GM12891 (cell line): ENCODE results near the gene TRPM3.

Experiments used
- DNase-seq: peaks from one replicate; pipeline ENCODE4 v3.0.0; 2011; ENCODE audit warnings: low spot score; ENCODE audit not compliant: insufficient read length
- FAIRE-seq: peaks from 2 replicates; lab custom pipeline; 2011; peaks lifted over from hg19 to GRCh38; lab: Jason Lieb, UNC
- PAX5 ChIP-seq: IDR thresholded peaks from 2 replicates; pipeline ENCODE4 v1.6.1; 2011; ENCODE audit warnings: low read length, moderate library complexity, mild to moderate bottlenecking; ENCODE audit not compliant: insufficient read depth, severe bottlenecking
- POLR2A ChIP-seq: IDR thresholded peaks from 2 replicates; pipeline ENCODE4 v1.6.1; 2011; ENCODE audit warnings: low read depth, low read length, control low read depth
- POLR2AphosphoS5 ChIP-seq: IDR thresholded peaks from 2 replicates; pipeline ENCODE4 v1.6.1; 2011; ENCODE audit warnings: low read depth, low read length, control low read depth
- POU2F2 ChIP-seq: IDR thresholded peaks from 2 replicates; pipeline ENCODE4 v1.6.1; 2011; ENCODE audit warnings: low read depth, mild to moderate bottlenecking, control low read depth, low read length, moderate library complexity
- SPI1 ChIP-seq: IDR thresholded peaks from 2 replicates; pipeline ENCODE4 v1.6.1; 2011; ENCODE audit warnings: low read depth, low read length, control low read depth
- TAF1 ChIP-seq: IDR thresholded peaks from 2 replicates; pipeline ENCODE4 v1.6.1; 2011; ENCODE audit warnings: low read depth, low read length, control low read depth

Gene TRPM3

GRCh38 chr9:70959366-70959765, 162.1 kb downstream of the TRPM3 start:
- no peak for DNase-seq
- TF ChIP-seq PAX5 (no peak), POLR2A (no peak)
- no peak for FAIRE-seq

- TF ChIP-seq POLR2AphosphoS5 (no peak), TAF1 (no peak), POLR2A (no peak), PAX5 (no peak), POU2F2 (no peak), SPI1 (no peak)
- FAIRE-seq (no peak), DNase-seq (no peak)
Observed at GRCh38 chr9:70954596-70955143, 166.8 kb downstream of the TRPM3 start.

GRCh38 chr9:70954126-70954525, 167.3 kb downstream of the TRPM3 start:
- no peak for DNase-seq
- no peak for FAIRE-seq
- no peak for TF ChIP-seq SPI1
- no peak for TF ChIP-seq TAF1
- TF ChIP-seq POLR2AphosphoS5: no peak
- no peak for TF ChIP-seq POLR2A
- TF ChIP-seq POU2F2: no peak
- no peak for TF ChIP-seq PAX5

- FAIRE-seq: no peak
- DNase-seq: no peak
- no peak for TF ChIP-seq POU2F2
- TF ChIP-seq SPI1: no peak
- no peak for TF ChIP-seq POLR2AphosphoS5
- no peak for TF ChIP-seq POLR2A
- TF ChIP-seq PAX5: no peak
- no peak for TF ChIP-seq TAF1
Observed at GRCh38 chr9:70951749-70952727, 169.4 kb downstream of the TRPM3 start.

- no peak for TF ChIP-seq TAF1
- DNase-seq (no peak), FAIRE-seq (no peak)
Observed at GRCh38 chr9:70950270-70950669, 171.2 kb downstream of the TRPM3 start.

GRCh38 chr9:70949239-70949638, 172.2 kb downstream of the TRPM3 start:
- DNase-seq (no peak), FAIRE-seq (no peak)
- TF ChIP-seq TAF1 (no peak), SPI1 (peak; percentile 85), POU2F2 (no peak)

GRCh38 chr9:70948744-70949143, 172.7 kb downstream of the TRPM3 start:
- no peak for FAIRE-seq
- TF ChIP-seq POLR2AphosphoS5 (no peak), SPI1 (no peak), POU2F2 (no peak), PAX5 (no peak), TAF1 (no peak), POLR2A (no peak)
- no peak for DNase-seq

GRCh38 chr9:70947511-70947910, 173.9 kb downstream of the TRPM3 start:
- no peak for TF ChIP-seq POLR2A
- TF ChIP-seq POU2F2: no peak
- TF ChIP-seq PAX5: no peak
- TF ChIP-seq POLR2AphosphoS5: no peak
- no peak for TF ChIP-seq TAF1
- no peak for TF ChIP-seq SPI1
- no peak for DNase-seq
- no peak for FAIRE-seq

GRCh38 chr9:70947086-70947485, 174.3 kb downstream of the TRPM3 start:
- TF ChIP-seq POU2F2: no peak
- no peak for TF ChIP-seq SPI1
- TF ChIP-seq PAX5: no peak
- no peak for TF ChIP-seq POLR2AphosphoS5
- TF ChIP-seq TAF1: no peak
- TF ChIP-seq POLR2A: no peak
- DNase-seq (no peak), FAIRE-seq (no peak)

- no peak for FAIRE-seq
- no peak for DNase-seq
- no peak for TF ChIP-seq POLR2A
- no peak for TF ChIP-seq PAX5
- no peak for TF ChIP-seq POU2F2
Observed at GRCh38 chr9:70945301-70945700, 176.1 kb downstream of the TRPM3 start.

GRCh38 chr9:70941191-70941590, 180.2 kb downstream of the TRPM3 start:
- DNase-seq: no peak
- FAIRE-seq: no peak
- TF ChIP-seq PAX5 (no peak), POLR2A (no peak), TAF1 (no peak), POU2F2 (no peak), POLR2AphosphoS5 (no peak), SPI1 (no peak)
